ENCODE measurements around the gene SLC8B1.
A peak's percentile ranks its signal among the peaks of the same experiment; 100 is the strongest.
"Not testable (repeated sequence)": the region's sequence is repeated elsewhere in the genome, so short reads cannot be mapped to it uniquely, and the experiment has no call there.

The SLC8B1 gene

GRCh38 chr12:113354192-113354591, 19.3 kb upstream of the SLC8B1 start:
- DNase-seq (ENCODE audit: low read depth): not testable (repeated sequence)

GRCh38 chr12:113351089-113351488, 16.2 kb upstream of the SLC8B1 start:
- DNase-seq (ENCODE audit: low read depth): no peak

DNA sequence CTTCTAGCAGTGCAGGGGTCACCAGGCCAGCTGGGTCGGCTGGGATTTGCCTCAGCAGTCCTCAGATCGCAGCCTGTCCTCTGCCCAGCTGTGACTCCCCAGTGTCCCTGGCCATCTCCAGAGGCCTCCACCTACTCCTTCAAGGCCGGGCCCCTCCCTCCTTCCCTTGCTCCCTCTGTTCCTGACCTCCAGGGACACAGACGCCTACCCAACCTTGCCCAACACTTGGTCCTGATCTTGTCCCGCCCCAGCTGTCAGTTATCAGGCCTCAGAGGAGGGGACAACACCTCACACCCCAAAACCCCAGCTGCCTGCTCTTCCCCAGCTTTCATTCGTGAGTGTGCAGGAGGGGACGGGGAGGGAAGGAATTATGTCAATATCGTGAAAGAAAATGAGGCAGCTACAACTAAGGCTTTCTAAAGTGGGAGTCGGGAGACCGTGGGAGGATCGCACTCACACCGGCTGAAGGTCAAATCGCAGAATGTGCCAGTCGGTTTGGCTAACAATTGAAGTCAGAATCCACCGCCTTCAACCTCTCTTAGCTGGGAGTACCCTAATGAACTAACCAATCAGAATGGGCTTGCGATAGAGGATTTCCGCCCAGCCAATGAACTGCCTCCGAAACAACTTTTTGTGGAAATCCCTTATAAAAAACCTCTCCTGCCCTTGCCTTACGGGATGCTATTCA, 14.1 kb upstream of the SLC8B1 start:
- DNase-seq (ENCODE audit: low read depth): no peak

DNA sequence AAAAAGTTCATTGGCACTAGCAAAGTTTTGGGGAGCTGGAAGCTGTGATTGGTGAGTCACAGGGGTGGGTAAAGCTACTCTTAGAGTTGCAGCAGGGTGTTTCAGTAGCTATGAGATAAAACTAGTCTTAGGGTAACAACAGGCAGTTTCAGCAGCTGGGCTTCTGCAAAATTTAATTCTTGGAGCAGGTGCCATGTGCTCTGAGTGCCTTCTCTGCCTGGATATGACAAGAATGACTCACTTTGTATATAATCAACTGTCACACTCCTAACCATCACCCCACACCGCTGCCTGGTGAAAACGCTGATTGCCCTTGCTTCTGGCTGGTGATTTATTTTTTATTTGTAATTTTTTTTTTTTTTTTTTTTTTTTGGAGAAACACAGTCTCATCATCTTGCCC, 13.0 kb upstream of the SLC8B1 start:
- DNase-seq (ENCODE audit: low read depth): no peak

GRCh38 chr12:113347107-113347506, 12.2 kb upstream of the SLC8B1 start:
- DNase-seq (ENCODE audit: low read depth): no peak

GRCh38 chr12:113346353-113346752, 11.4 kb upstream of the SLC8B1 start:
- no peak for DNase-seq (ENCODE audit: low read depth)

GRCh38 chr12:113345318-113345717, 10.4 kb upstream of the SLC8B1 start:
- no peak for DNase-seq (ENCODE audit: low read depth)

GRCh38 chr12:113341535-113341934, 6.6 kb upstream of the SLC8B1 start:
- DNase-seq (ENCODE audit: low read depth): no peak

- no peak for DNase-seq (ENCODE audit: low read depth)
Observed at GRCh38 chr12:113340061-113340460, 5.2 kb upstream of the SLC8B1 start.

GRCh38 chr12:113339540-113339939, 4.6 kb upstream of the SLC8B1 start:
- DNase-seq (ENCODE audit: low read depth): no peak

GRCh38 chr12:113333877-113334785, 778 bp downstream of the SLC8B1 start:
- no peak for DNase-seq (ENCODE audit: low read depth)

GRCh38 chr12:113333418-113333750, 1.5 kb downstream of the SLC8B1 start:
- DNase-seq (ENCODE audit: low read depth): no peak

DNA sequence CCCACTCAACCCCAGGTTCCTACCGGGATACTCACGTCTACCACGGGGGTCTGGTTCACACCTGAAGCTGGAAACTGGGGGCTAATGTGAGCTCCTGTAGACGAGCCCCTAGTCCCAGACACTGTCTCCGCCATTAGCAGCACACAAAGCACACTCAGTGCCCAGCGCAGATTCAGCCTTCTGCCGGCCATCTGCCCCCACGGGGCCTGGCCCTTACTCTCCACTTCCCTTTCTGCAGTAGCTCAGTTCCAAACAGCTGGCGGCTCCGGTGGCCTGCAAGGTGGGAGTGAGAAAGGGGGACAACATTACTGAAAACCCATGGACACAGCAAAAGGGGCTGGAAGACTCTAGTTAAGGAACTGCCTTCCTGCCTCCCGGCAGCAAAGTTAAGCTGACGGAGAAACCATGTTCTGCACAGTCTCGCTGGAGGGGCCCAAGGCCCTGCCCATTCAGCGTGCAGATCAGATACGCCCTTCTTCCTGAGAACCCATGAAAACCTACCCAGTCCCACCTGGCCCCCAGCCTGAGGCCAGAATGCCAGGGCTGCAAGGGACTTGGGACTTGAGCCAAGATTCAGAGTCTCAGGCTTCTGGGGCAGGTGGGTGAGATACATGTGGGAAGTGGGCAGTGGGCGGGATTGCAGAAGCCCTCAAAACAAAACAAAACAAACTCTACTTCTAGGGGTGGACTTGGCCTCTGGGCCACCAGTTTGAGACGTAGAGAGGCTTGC, 2.1 kb downstream of the SLC8B1 start:
- no peak for DNase-seq (ENCODE audit: low read depth)

- DNase-seq (ENCODE audit: low read depth): no peak
Observed at GRCh38 chr12:113330505-113330904, 4.4 kb downstream of the SLC8B1 start.

DNA sequence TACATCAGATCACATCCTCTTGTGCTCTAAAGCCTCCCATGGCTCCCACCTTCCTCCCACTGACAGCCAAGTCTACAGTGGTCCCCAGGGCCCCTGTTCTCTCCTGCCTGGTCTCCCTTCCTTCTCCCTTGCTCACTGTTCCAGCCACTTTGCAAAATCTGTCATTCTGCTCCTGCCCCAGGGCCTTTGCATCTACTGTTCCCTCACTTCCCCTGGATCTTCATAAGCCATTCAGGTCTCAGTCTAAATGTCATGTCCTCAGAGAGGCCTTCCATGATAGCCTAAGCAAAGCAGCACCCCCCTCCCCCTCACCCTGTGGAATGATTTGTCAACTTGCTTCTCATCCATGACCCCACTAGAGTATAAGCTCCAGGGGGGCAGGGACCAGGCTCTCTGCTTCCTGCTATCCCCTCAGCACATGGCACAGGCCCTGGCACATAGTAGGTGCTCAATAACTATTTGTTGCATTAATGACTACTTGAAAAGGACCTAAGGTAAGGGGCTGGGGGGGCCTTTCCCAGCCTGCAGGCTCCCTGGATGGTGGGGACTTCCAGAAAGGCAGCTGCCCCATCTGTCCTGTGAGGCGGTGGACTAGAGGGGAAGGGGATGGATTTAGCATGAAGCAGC, 5.0 kb downstream of the SLC8B1 start:
- no peak for DNase-seq (ENCODE audit: low read depth)

- no peak for DNase-seq (ENCODE audit: low read depth)
Observed at GRCh38 chr12:113329022-113329790, 5.7 kb downstream of the SLC8B1 start.

GRCh38 chr12:113328368-113328889, 6.5 kb downstream of the SLC8B1 start:
- no peak for DNase-seq (ENCODE audit: low read depth)

GRCh38 chr12:113326775-113327395, 8.0 kb downstream of the SLC8B1 start:
- no peak for DNase-seq (ENCODE audit: low read depth)

- DNase-seq (ENCODE audit: low read depth): peak; percentile 51
Observed at GRCh38 chr12:113325916-113326315, 9.0 kb downstream of the SLC8B1 start.

DNA sequence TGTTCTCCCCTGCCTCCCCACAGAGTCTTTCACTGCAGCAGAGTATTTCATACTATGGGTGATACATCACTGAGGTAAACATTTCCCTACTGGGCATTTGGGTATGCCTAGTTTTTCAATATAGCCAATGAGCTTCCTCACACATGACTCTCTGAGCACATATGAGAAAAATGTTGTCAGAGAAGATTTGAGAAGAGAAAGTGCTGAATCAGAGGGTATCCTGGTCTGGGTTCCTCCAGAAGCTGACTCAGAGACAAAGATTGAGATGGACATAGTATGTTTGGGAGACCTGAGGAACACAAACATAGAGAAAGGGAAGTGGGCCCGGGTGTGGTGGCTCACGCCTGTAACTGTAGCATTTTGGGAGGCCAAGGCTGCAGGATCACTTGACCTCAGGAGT, 12.6 kb downstream of the SLC8B1 start:
- peak; percentile 11 for DNase-seq (ENCODE audit: low read depth)

GRCh38 chr12:113320401-113320800, 14.5 kb downstream of the SLC8B1 start:
- no peak for DNase-seq (ENCODE audit: low read depth)
